ENCODE results near the gene FBXO42.

- TF ChIP-seq CTCF (IDR thresholded peaks at IDR 0.05; ENCODE audit: insufficient read depth, low read depth, low read length) (no peak), EZH2 (IDR thresholded peaks at IDR 0.05; ENCODE audit: insufficient read depth, low read length) (no peak)
These were observed 107.5 kb downstream of the FBXO42 start for GRCh38 chr1:16244650-16245285.

All from astrocyte (in vitro differentiated cells and primary cell).